Panc1 (cell line): ENCODE results near the gene NR4A1. TPM values are rescaled to one million over a fixed set of nuclear protein-coding genes. Genes with fewer than 3 reads are reported as not detected.

Source experiments
- ATAC-seq: fragments of 200-7000 bp; cut with Tn5 transposase; 2 replicates; pipeline ENCODE4 v1.9.1; 2020; ENCODE audit warnings: mild to moderate bottlenecking, moderate library complexity
- BruUV-seq: library from RNA; stranded (reverse); fragments of 400-500 nt; replicated peaks from 2 replicates; lab custom pipeline; 2021; lab: Mats Ljungman, UMichigan
- CTCF ChIA-PET: fragments of 300-600 bp; sonication (Branson Sonifier 250); formaldehyde crosslinking; loops from one replicate; lab custom pipeline; 2022; ENCODE audit warnings: antibody characterized with exemption; lab: Charles Lee
- POLR2A ChIA-PET: fragments of 300-600 bp; sonication (Branson Sonifier 250); formaldehyde crosslinking; loops from one replicate; lab custom pipeline; 2022; ENCODE audit warnings: antibody characterized with exemption; lab: Charles Lee
- DNase-seq: peaks from one replicate; pipeline ENCODE4 v3.0.0-alpha.2; 2010; ENCODE audit warnings: low read depth, low spot score
- H3K27ac ChIP-seq: 2 replicates; pipeline ENCODE4 v1.5.1; 2011; ENCODE audit warnings: mild to moderate bottlenecking, low read length, inconsistent platforms
- H3K27me3 ChIP-seq: fragments of 200-500 bp; sonication (Bioruptor generic); 2 replicates; pipeline ENCODE4 v1.6.0; 2014; ENCODE audit warnings: low read length, inconsistent platforms; ENCODE audit not compliant: control insufficient read depth, insufficient read depth
- H3K36me3 ChIP-seq: fragments of 200-500 bp; sonication (Bioruptor generic); 2 replicates; pipeline ENCODE4 v1.5.1; 2014; ENCODE audit warnings: inconsistent platforms, mild to moderate bottlenecking, low read length, moderate library complexity; ENCODE audit not compliant: control insufficient read depth, insufficient read depth
- H3K4me1 ChIP-seq: 2 replicates; pipeline ENCODE4 v1.5.1; 2011; ENCODE audit warnings: inconsistent platforms, mild to moderate bottlenecking, low read length, moderate library complexity; ENCODE audit not compliant: control insufficient read depth, insufficient read depth
- H3K4me3 ChIP-seq, 2 experiments: 2 replicates each; pipeline ENCODE4 v1.5.1; 2011 to 2012; ENCODE audit warnings: low read depth in 2 of 2, low read length in 2 of 2, mild to moderate bottlenecking in 2 of 2, inconsistent platforms in 1 of 2, moderate library complexity in 1 of 2
- H3K9me3 ChIP-seq: fragments of 200-500 bp; sonication (Bioruptor generic); 2 replicates; pipeline ENCODE4 v1.5.1; 2014; ENCODE audit warnings: low read depth, mild to moderate bottlenecking, inconsistent platforms, low read length, moderate library complexity; ENCODE audit not compliant: control insufficient read depth, insufficient read depth
- CTCF ChIP-seq: fragments of 450-650 bp; IDR thresholded peaks from 2 replicates; pipeline ENCODE4 v1.5.1; 2017; ENCODE audit warnings: mild to moderate bottlenecking
- POLR2AphosphoS5 ChIP-seq: IDR thresholded peaks from 2 replicates; pipeline ENCODE4 v1.6.1; 2012; ENCODE audit warnings: mild to moderate bottlenecking, low read depth, low read length, moderate library complexity
- REST ChIP-seq, 2 experiments: IDR thresholded peaks; 2 replicates each; pipeline ENCODE4 v1.6.1; 2011 to 2012; ENCODE audit warnings: low read depth in 2 of 2, control low read depth in 1 of 2, low read length in 1 of 2, mild to moderate bottlenecking in 1 of 2, moderate library complexity in 1 of 2; ENCODE audit not compliant: insufficient read depth in 1 of 2
- SIN3A ChIP-seq: IDR thresholded peaks from 2 replicates; pipeline ENCODE4 v1.6.1; 2012; ENCODE audit warnings: low read depth, mild to moderate bottlenecking, low read length, moderate library complexity, borderline replicate concordance; ENCODE audit not compliant: insufficient read depth
- TCF7L2 ChIP-seq: IDR thresholded peaks from 2 replicates; pipeline ENCODE4 v1.6.1; 2011; ENCODE audit warnings: mild to moderate bottlenecking, low read depth, low read length, inconsistent platforms
- in situ Hi-C: cut with HindIII; loops from 2 replicates; pipeline ENCODE4 v1.10.0; 2016; ENCODE audit warnings: low sequenced_read_pairs, low pct_unique_long_range_greater_than_20kb
- intact Hi-C: fragments of 100-400 bp; cut with micrococcal nuclease; formaldehyde crosslinking; loops from one replicate; pipeline ENCODE4 v1.10.0; 2022; ENCODE audit not compliant: unreplicated experiment
- total RNA-seq: library from RNA; stranded (reverse); gene quantifications from one replicate; pipeline ENCODE4 v1.2.1, GENCODE V29; 2021; ENCODE audit not compliant: unreplicated experiment

The NR4A1 gene
- total RNA-seq, 1 experiment from 2014 or later, result 2.0 TPM

GRCh38 chr12:52054833-52055730, 3.8 kb downstream of the NR4A1 start:
- in situ Hi-C loops (no loop called here), intact Hi-C loops (no loop called here)
- ATAC-seq (no peak), DNase-seq (no peak)
- POLR2A ChIA-PET, result no interaction called here
- BruUV-seq, result no TSS peak
- CTCF ChIA-PET, result interaction anchor here (0.5 to 0.7 kb wide), 3 partner anchors 53 to 65 kb away, joined by 3 to 11 read pairs (median 5); no protein-coding TSS in a partner anchor
- Histone ChIP-seq H3K36me3 (no peaks in the 10 kb centered on the region), H3K4me3 (no peak overlapping the region), H3K27ac (no peak overlapping the region), H3K27me3 (no peaks in the 10 kb centered on the region), H3K4me1 (peaks cover 4% of the 10 kb centered on the region), H3K9me3 (no peaks in the 10 kb centered on the region)
- no peak for TF ChIP-seq REST (IDR thresholded peaks at IDR 0.05; ENCODE audit: insufficient read depth in 1 of 2, low read depth in 2 of 2, low read length in 1 of 2)
- no peak for TF ChIP-seq CTCF
- TF ChIP-seq SIN3A, result no peak
- no peak for TF ChIP-seq TCF7L2
- no peak for TF ChIP-seq POLR2AphosphoS5

- no peak overlapping the region for H3K27ac ChIP-seq
- DNase-seq, result no peak
- no peak for TF ChIP-seq TCF7L2
- no peak for TF ChIP-seq REST (IDR thresholded peaks at IDR 0.05; ENCODE audit: insufficient read depth in 1 of 2, low read depth in 2 of 2, low read length in 1 of 2)
- no peak for TF ChIP-seq CTCF
- TF ChIP-seq SIN3A, result no peak
- TF ChIP-seq POLR2AphosphoS5, result no peak
- no peaks in the 10 kb centered on the region for H3K4me1 ChIP-seq
- H3K9me3 ChIP-seq, result no peaks in the 10 kb centered on the region
- no TSS peak for BruUV-seq
- in situ Hi-C loops, result no loop called here
- POLR2A ChIA-PET, result no interaction called here
- CTCF ChIA-PET, result interaction anchor here (0.5 to 1.0 kb wide), 3 partner anchors 30 to 64 kb away, joined by 3 to 11 read pairs (median 5); no protein-coding TSS in a partner anchor
- no peak overlapping the region for H3K4me3 ChIP-seq
- no peaks in the 10 kb centered on the region for H3K36me3 ChIP-seq
- no peaks in the 10 kb centered on the region for H3K27me3 ChIP-seq
- no peak for ATAC-seq
- intact Hi-C loops, result no loop called here
Observed at GRCh38 chr12:52055731-52056711, 4.8 kb downstream of the NR4A1 start.
